ENCODE results near the gene TKT. TPM values are rescaled to one million over a fixed set of nuclear protein-coding genes. Genes with fewer than 3 reads are reported as not detected.

TKT gene
- total RNA-seq, 4 donors from 2014 or later = 468 to 962 (median 800) TPM

GRCh38 chr3:53195602-53196574, 59.9 kb downstream of the TKT start:
- H3K36me3 ChIP-seq = peaks cover 2 to 10% of the 10 kb centered on the region in 2 donors
- WGBS, 2 donors = 32 to 35% methylated on average over 18 to 26 of the region's 36 CpGs
- no peak overlapping the region for H3K4me3 ChIP-seq (replicated peaks in 1 of 3)
- peaks cover 19 to 40% of the 10 kb centered on the region in 2 donors for H3K4me1 ChIP-seq
- no peaks in the 10 kb centered on the region for H3K9me3 ChIP-seq
- intact Hi-C loops (cut with DNase I) = no loop called here
- no peak overlapping the region for H3K27ac ChIP-seq
- no peaks in the 10 kb centered on the region for H3K27me3 ChIP-seq
- DNase-seq = peak; percentile 57 to 60
- peak; percentile 90 to 99 (median 96) for TF ChIP-seq CTCF (IDR thresholded peaks at IDR 0.05)
- TF ChIP-seq POLR2A (IDR thresholded peaks at IDR 0.05) = no peak

DNA sequence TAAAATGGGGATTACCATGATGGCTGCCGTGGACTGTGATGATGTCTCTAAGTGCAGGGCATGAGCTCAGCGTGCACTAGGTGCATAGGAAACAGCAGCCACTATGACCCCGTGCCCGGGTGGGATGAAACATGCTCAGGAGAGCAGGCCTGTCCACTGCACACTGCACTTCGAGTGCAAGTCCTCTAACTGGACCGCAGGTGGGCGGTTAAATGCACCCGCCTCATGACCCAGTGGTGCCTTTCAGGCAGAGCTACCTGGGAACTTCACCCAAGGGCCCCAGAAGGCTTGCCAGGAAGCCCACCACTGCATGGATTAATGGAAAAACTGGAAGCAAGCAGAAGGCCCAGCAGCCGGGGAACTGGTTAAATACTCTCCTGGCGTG, 60.8 kb downstream of the TKT start:
- peaks cover 10 to 15% of the 10 kb centered on the region in 2 donors for H3K36me3 ChIP-seq
- no peaks in the 10 kb centered on the region for H3K27me3 ChIP-seq
- no peak for TF ChIP-seq CTCF (IDR thresholded peaks at IDR 0.05)
- TF ChIP-seq POLR2A (IDR thresholded peaks at IDR 0.05) = no peak
- WGBS, 2 donors = 90 to 92% methylated on average over 6 to 10 of the region's 10 CpGs
- no peaks in the 10 kb centered on the region for H3K9me3 ChIP-seq
- peak overlapping the region in 2 of 3 donors; percentile 73 to 83 for H3K27ac ChIP-seq
- DNase-seq = no peak
- intact Hi-C loops (cut with DNase I) = no loop called here
- peaks cover 19 to 40% of the 10 kb centered on the region in 2 donors for H3K4me1 ChIP-seq
- H3K4me3 ChIP-seq (replicated peaks in 1 of 3) = no peak overlapping the region

- Histone ChIP-seq H3K27ac (peak overlapping the region; percentile 73 to 88 (median 83)), H3K4me1 (peaks cover 19 to 40% of the 10 kb centered on the region in 2 donors), H3K27me3 (no peaks in the 10 kb centered on the region), H3K4me3 (replicated peaks in 1 of 3) (no peak overlapping the region), H3K36me3 (peaks cover 16 to 21% of the 10 kb centered on the region in 2 donors), H3K9me3 (no peaks in the 10 kb centered on the region)
- no peak for TF ChIP-seq POLR2A (IDR thresholded peaks at IDR 0.05)
- TF ChIP-seq CTCF (IDR thresholded peaks at IDR 0.05) = no peak
- DNase-seq = peak; percentile 76 to 89
- 29 to 57% methylated on average over 8 to 13 of the region's 14 CpGs for WGBS, 2 donors
- intact Hi-C loops (cut with DNase I) = no loop called here
Observed at GRCh38 chr3:53194210-53195065, 61.4 kb downstream of the TKT start.

GRCh38 chr3:53193466-53194209, 62.2 kb downstream of the TKT start:
- Histone ChIP-seq H3K27ac (peak overlapping the region; percentile 73 to 88 (median 83)), H3K36me3 (peaks cover 24 to 29% of the 10 kb centered on the region in 2 donors), H3K4me1 (peaks cover 19 to 40% of the 10 kb centered on the region in 2 donors), H3K4me3 (replicated peaks in 1 of 3) (no peak overlapping the region), H3K9me3 (no peaks in the 10 kb centered on the region), H3K27me3 (no peaks in the 10 kb centered on the region)
- TF ChIP-seq CTCF (IDR thresholded peaks at IDR 0.05) = no peak
- TF ChIP-seq POLR2A (IDR thresholded peaks at IDR 0.05) = no peak
- 31 to 38% methylated on average over 11 of the region's 11 CpGs for WGBS, 2 donors
- intact Hi-C loops (cut with DNase I) = no loop called here
- DNase-seq = peak; percentile 70 to 73
